B cell (primary cell): ENCODE results near the gene APOL2. TPM values are rescaled to one million over a fixed set of nuclear protein-coding genes. Genes with fewer than 3 reads are reported as not detected.

Source experiments
- ATAC-seq: fragments of 200-7000 bp; cut with Tn5 transposase; one replicate; pipeline ENCODE4 v1.10.0; 2021; ENCODE audit warnings: low read depth, mild to moderate bottlenecking, moderate number of reproducible peaks, moderate library complexity
- CTCF ChIA-PET: fragments of 350-600 bp; sonication (Branson Sonifier 250); formaldehyde crosslinking; loops from one replicate; lab custom pipeline; 2021; ENCODE audit warnings: antibody characterized with exemption, inconsistent platforms; lab: Charles Lee
- POLR2A ChIA-PET: fragments of 350-600 bp; sonication (Branson Sonifier 250); formaldehyde crosslinking; loops from one replicate; lab custom pipeline; 2021; ENCODE audit warnings: antibody characterized with exemption; lab: Charles Lee
- DNase-seq: peaks from one replicate; pipeline ENCODE4 v3.0.0; 2013
- H2AFZ ChIP-seq: 2 replicates; pipeline ENCODE4 v1.6.1; 2012; ENCODE audit warnings: mild to moderate bottlenecking, low read depth, low read length; ENCODE audit not compliant: insufficient read depth, poor library complexity, severe bottlenecking
- H3K27ac ChIP-seq, 2 donors: 1 replicate in 1 of 2; 2 replicates in 1 of 2; pipeline ENCODE4 v1.5.1; 2012 to 2013; ENCODE audit warnings: low read length in 2 of 2, mild to moderate bottlenecking in 2 of 2, moderate library complexity in 1 of 2
- H3K27me3 ChIP-seq, 4 experiments: fragments of 200-600 bp in 1 of 4; sonication (generic) in 1 of 4; replicated peaks in 1 of 4; 1 replicate in 2 of 4; 2 replicates in 2 of 4; pipeline versions ENCODE4 v1.6.1 to v1.7.0; 2013 to 2016; ENCODE audit warnings: low read length in 3 of 4, mild to moderate bottlenecking in 2 of 4, mixed read lengths in 1 of 4, moderate library complexity in 1 of 4; ENCODE audit not compliant: insufficient read depth in 4 of 4, control insufficient read depth in 3 of 4; ENCODE audit errors: control extremely low read depth in 1 of 4
- H3K36me3 ChIP-seq, 2 experiments: replicated peaks in 1 of 2; 1 replicate in 1 of 2; 2 replicates in 1 of 2; pipeline versions ENCODE4 v1.6.1 to v1.7.1; 2013; ENCODE audit warnings: low read length in 1 of 2; ENCODE audit not compliant: insufficient read depth in 2 of 2, control insufficient read depth in 1 of 2; ENCODE audit errors: control extremely low read depth in 1 of 2, extremely low read depth in 1 of 2
- H3K4me1 ChIP-seq, 2 donors: fragments of 200-600 bp in 1 of 2; sonication (generic) in 1 of 2; 1 replicate in 1 of 2; 2 replicates in 1 of 2; pipeline versions ENCODE4 v1.5.1 to v1.6.1; 2013 to 2017; ENCODE audit warnings: low read length in 2 of 2; ENCODE audit not compliant: control insufficient read depth in 2 of 2, insufficient read depth in 2 of 2
- H3K4me2 ChIP-seq: replicated peaks from 2 replicates; pipeline ENCODE3; 2012; ENCODE audit warnings: mild to moderate bottlenecking, low read depth, low read length; ENCODE audit not compliant: poor library complexity, severe bottlenecking
- H3K4me3 ChIP-seq, 5 experiments: fragments of 200-600 bp in 1 of 5; sonication (generic) in 1 of 5; 1 replicate in 3 of 5; 2 replicates in 2 of 5; pipeline versions ENCODE4 v1.5.1 to v1.7.0; 2011 to 2016; ENCODE audit warnings: low read length in 4 of 5, mild to moderate bottlenecking in 4 of 5, low read depth in 2 of 5, control low read depth in 1 of 5, moderate library complexity in 1 of 5; ENCODE audit not compliant: insufficient read depth in 1 of 5; ENCODE audit errors: control extremely low read depth in 1 of 5, extremely low read depth in 1 of 5
- H3K79me2 ChIP-seq: fragments of 200-600 bp; sonication (generic); one replicate; pipeline ENCODE4 v1.6.0; 2016; ENCODE audit warnings: low read length; ENCODE audit not compliant: control insufficient read depth, insufficient read depth
- H3K9ac ChIP-seq: fragments of 200-600 bp; sonication (generic); 2 replicates; pipeline ENCODE4 v1.6.1; 2017; ENCODE audit warnings: mild to moderate bottlenecking, low read length, moderate library complexity
- H3K9me3 ChIP-seq, 3 donors: one replicate each; pipeline versions ENCODE4 v1.6.1 to v1.7.1; 2013; ENCODE audit warnings: low read length in 2 of 3; ENCODE audit not compliant: control insufficient read depth in 2 of 3, insufficient read depth in 1 of 3; ENCODE audit errors: control extremely low read depth in 1 of 3
- H4K20me1 ChIP-seq: 2 replicates; pipeline ENCODE4 v1.6.0; 2012; ENCODE audit warnings: mild to moderate bottlenecking, low read length; ENCODE audit not compliant: insufficient read depth, control insufficient read depth, poor library complexity, severe bottlenecking
- H3K27ac Mint-ChIP-seq: one replicate; pipeline ENCODE4 v1.8.0; 2021; ENCODE audit warnings: mixed read lengths
- H3K27me3 Mint-ChIP-seq: one replicate; pipeline ENCODE4 v1.8.0; 2021; ENCODE audit warnings: mixed read lengths
- H3K4me1 Mint-ChIP-seq: one replicate; pipeline ENCODE4 v1.8.0; 2021; ENCODE audit warnings: mixed read lengths
- H3K4me3 Mint-ChIP-seq: one replicate; pipeline ENCODE4 v1.8.0; 2021; ENCODE audit warnings: mixed read lengths
- H3K9me3 Mint-ChIP-seq: one replicate; pipeline ENCODE4 v1.8.0; 2022; ENCODE audit warnings: mixed read lengths; ENCODE audit not compliant: insufficient read depth
- CTCF ChIP-seq: fragments of 200-600 bp; IDR thresholded peaks from one replicate; pipeline ENCODE4 v1.8.0; 2022; ENCODE audit warnings: antibody characterized with exemption, mild to moderate bottlenecking
- EZH2 ChIP-seq: IDR thresholded peaks from 2 replicates; pipeline ENCODE4 v1.6.1; 2012; ENCODE audit warnings: borderline replicate concordance, low read depth, mild to moderate bottlenecking, moderate library complexity, low read length; ENCODE audit not compliant: insufficient read depth, poor library complexity, severe bottlenecking
- WGBS: methylation state at CpG from one replicate; pipeline ENCODE4 v1.1.5; 2013; ENCODE audit warnings: missing lambda C conversion rate; ENCODE audit not compliant: insufficient coverage; 5-methylcytosine and 5-hydroxymethylcytosine counted together
- intact Hi-C: fragments of 100-400 bp; cut with micrococcal nuclease; formaldehyde crosslinking; loops from one replicate; pipeline ENCODE4 v1.10.0; 2022
- polyA plus RNA-seq: library from polyadenylated mRNA; depleted of rRNA; stranded (reverse); fragments of >200 nt; gene quantifications from 2 replicates; pipeline ENCODE4 v1.2.3, GENCODE V29; 2012
- total RNA-seq, 2 donors: library from RNA; stranded (reverse); fragments of 120-200 nt in 1 of 2; gene quantifications; 1 replicate in 1 of 2; 2 replicates in 1 of 2; pipeline versions ENCODE4 v1.2.3 to v1.2.4, GENCODE V29; 2013 to 2022

Gene APOL2
- total and polyA plus RNA-seq, 2 donors (not counting 1 experiment from before 2014, with no cell fraction given) = 29.4 to 60.6 TPM

GRCh38 chr22:36258701-36259614 lies 19.6 kb upstream of the APOL2 start:
- Histone ChIP-seq H3K79me2 (peaks cover 3% of the 10 kb centered on the region), H3K36me3 (peaks cover 0 to 21% of the 10 kb centered on the region in 2 experiments), H3K4me1 (peaks cover 5 to 12% of the 10 kb centered on the region in 2 donors), H3K27ac (no peak overlapping the region), H2AFZ (no peak overlapping the region), H3K4me3 (no peak overlapping the region), H3K27me3 (no peaks in the 10 kb centered on the region), H3K9me3 (no peaks in the 10 kb centered on the region), H3K4me2 (no peak overlapping the region), H3K9ac (no peak overlapping the region), H4K20me1 (no peaks in the 10 kb centered on the region)
- Mint-ChIP-seq H3K9me3 (no peaks in the 10 kb centered on the region), H3K4me3 (no peak overlapping the region), H3K27me3 (no peaks in the 10 kb centered on the region), H3K4me1 (peaks cover 22% of the 10 kb centered on the region), H3K27ac (peak overlapping the region; percentile 46)
- ChIA-PET CTCF (interaction anchor here (1.8 kb wide), 1 partner anchor 64 kb away, joined by 5 read pairs; no protein-coding TSS in a partner anchor), POLR2A (no interaction called here)
- ATAC-seq (no peak), DNase-seq (no peak)
- intact Hi-C loops = no loop called here
- TF ChIP-seq CTCF (no peak), EZH2 (no peak)
- WGBS = 52% methylated on average over 8 of the region's 16 CpGs
